ENCODE measurements around the gene KDM2A. TPM values are rescaled to one million over a fixed set of nuclear protein-coding genes. Genes with fewer than 3 reads are reported as not detected.

Gene KDM2A
- total RNA-seq, 3 donors from 2014 or later: 47.0 to 64.1 (median 61.9) TPM

- Histone ChIP-seq H3K4me3 (no peak overlapping the region), H3K9me3 (no peaks in the 10 kb centered on the region), H3K27ac (peak overlapping the region; percentile 45 to 86), H3K27me3 (no peaks in the 10 kb centered on the region), H3K4me1 (peaks cover 17 to 49% of the 10 kb centered on the region in 2 donors), H3K36me3 (peaks cover 7% of the 10 kb centered on the region)
- intact Hi-C loops (cut with DNase I; ENCODE audit: low total_unique reads): no loop called here
- DNase-seq (ENCODE audit: low spot score in 2 of 2): no peak
- TF ChIP-seq POLR2A (IDR thresholded peaks at IDR 0.05): no peak
- TF ChIP-seq, protein P1, sequence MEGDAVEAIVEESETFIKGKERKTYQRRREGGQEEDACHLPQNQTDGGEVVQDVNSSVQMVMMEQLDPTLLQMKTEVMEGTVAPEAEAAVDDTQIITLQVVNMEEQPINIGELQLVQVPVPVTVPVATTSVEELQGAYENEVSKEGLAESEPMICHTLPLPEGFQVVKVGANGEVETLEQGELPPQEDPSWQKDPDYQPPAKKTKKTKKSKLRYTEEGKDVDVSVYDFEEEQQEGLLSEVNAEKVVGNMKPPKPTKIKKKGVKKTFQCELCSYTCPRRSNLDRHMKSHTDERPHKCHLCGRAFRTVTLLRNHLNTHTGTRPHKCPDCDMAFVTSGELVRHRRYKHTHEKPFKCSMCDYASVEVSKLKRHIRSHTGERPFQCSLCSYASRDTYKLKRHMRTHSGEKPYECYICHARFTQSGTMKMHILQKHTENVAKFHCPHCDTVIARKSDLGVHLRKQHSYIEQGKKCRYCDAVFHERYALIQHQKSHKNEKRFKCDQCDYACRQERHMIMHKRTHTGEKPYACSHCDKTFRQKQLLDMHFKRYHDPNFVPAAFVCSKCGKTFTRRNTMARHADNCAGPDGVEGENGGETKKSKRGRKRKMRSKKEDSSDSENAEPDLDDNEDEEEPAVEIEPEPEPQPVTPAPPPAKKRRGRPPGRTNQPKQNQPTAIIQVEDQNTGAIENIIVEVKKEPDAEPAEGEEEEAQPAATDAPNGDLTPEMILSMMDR (IDR thresholded peaks at IDR 0.05): no peak
- TF ChIP-seq POLR2AphosphoS5 (IDR thresholded peaks at IDR 0.05): peak in 1 of 3 donors; percentile 17
These were observed 131.3 kb downstream of the KDM2A start for GRCh38 chr11:67250059-67251043.

GRCh38 chr11:67251841-67252240 lies 132.8 kb downstream of the KDM2A start:
- DNase-seq (ENCODE audit: low spot score in 2 of 2): no peak
- H3K4me3 ChIP-seq: no peak overlapping the region
- intact Hi-C loops (cut with DNase I; ENCODE audit: low total_unique reads): no loop called here
- H3K27ac ChIP-seq: peak overlapping the region; percentile 64 to 74
- TF ChIP-seq, protein P1 (IDR thresholded peaks at IDR 0.05): no peak
- TF ChIP-seq POLR2AphosphoS5 (IDR thresholded peaks at IDR 0.05) (no peak), POLR2A (IDR thresholded peaks at IDR 0.05) (no peak)
- H3K36me3 ChIP-seq: peaks cover 11% of the 10 kb centered on the region
- H3K4me1 ChIP-seq: peaks cover 17 to 49% of the 10 kb centered on the region in 2 donors
- no peaks in the 10 kb centered on the region for H3K9me3 ChIP-seq
- H3K27me3 ChIP-seq: no peaks in the 10 kb centered on the region

DNA sequence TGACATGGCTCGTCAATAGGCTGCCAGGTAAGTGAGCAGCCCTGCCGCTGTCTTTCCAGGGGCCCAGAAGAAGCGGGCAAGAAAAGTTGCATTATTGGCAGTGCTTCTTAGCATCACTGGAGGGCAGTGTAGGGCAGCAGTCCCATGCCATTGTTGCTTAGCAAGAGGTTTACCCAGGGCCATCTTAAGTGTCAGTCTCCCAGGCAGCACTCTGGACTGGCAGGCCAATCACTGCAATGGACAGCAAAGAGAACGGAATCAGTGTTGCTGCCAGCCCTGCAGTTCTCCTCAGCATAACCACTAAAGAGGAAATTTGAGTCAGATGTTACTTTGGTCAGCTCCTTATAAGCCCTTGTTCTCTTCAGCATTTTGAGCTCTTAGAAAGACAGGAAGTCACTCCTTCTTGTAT lies 133.8 kb downstream of the KDM2A start:
- H3K4me1 ChIP-seq: peaks cover 17 to 44% of the 10 kb centered on the region in 2 donors
- H3K27me3 ChIP-seq: no peaks in the 10 kb centered on the region
- TF ChIP-seq, protein P1 (IDR thresholded peaks at IDR 0.05): peak in 2 of 3 donors; percentile 26 to 30
- TF ChIP-seq POLR2AphosphoS5 (IDR thresholded peaks at IDR 0.05) (peak in 1 of 3 donors; percentile 15), POLR2A (IDR thresholded peaks at IDR 0.05) (no peak)
- H3K9me3 ChIP-seq: no peaks in the 10 kb centered on the region
- no peak overlapping the region for H3K4me3 ChIP-seq
- DNase-seq (ENCODE audit: low spot score in 2 of 2): no peak
- peak overlapping the region; percentile 64 to 74 for H3K27ac ChIP-seq
- intact Hi-C loops (cut with DNase I; ENCODE audit: low total_unique reads): no loop called here
- H3K36me3 ChIP-seq: peaks cover 11% of the 10 kb centered on the region

DNA sequence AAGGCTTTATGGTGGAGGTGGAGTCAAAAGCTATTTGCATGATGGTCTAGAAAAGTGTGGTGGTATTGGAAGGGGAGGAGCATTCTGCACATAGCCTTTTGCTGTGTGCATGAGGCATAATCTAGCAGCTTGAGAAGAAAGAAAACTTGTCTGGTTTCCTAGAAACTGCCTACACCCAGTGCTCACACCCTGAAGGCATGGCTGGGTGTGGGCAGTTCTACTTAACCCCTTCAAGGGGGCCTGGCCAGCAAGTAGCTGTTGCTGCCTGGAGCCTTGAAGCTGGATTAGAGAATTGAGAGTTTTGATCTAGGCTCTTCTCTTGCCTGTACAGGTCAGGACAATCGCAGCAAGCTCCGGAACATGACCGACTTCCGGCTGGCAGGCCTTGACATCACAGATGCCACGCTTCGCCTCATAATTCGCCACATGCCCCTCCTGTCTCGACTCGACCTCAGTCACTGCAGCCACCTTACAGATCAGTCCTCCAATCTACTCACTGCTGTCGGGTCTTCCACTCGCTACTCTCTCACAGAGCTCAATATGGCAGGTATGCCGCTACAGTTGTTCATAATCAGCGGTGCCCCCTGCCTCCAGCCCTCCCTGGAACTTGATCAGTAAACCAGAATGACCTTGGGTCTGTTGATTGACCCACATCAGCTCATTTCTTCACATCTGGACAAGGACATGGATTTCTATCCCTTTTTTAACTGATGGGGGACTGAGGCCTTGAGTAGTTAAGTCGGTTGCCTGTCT lies 135.0 kb downstream of the KDM2A start:
- Histone ChIP-seq H3K9me3 (no peaks in the 10 kb centered on the region), H3K4me1 (peaks cover 14 to 35% of the 10 kb centered on the region in 2 donors), H3K27ac (peak overlapping the region; percentile 64 to 74), H3K36me3 (peaks cover 11% of the 10 kb centered on the region), H3K4me3 (no peak overlapping the region), H3K27me3 (no peaks in the 10 kb centered on the region)
- intact Hi-C loops (cut with DNase I; ENCODE audit: low total_unique reads): no loop called here
- TF ChIP-seq, protein P1 (IDR thresholded peaks at IDR 0.05): no peak
- no peak for TF ChIP-seq POLR2A (IDR thresholded peaks at IDR 0.05)
- no peak for TF ChIP-seq POLR2AphosphoS5 (IDR thresholded peaks at IDR 0.05)
- DNase-seq (ENCODE audit: low spot score in 2 of 2): no peak
